WTC11 (cell line): Measurements from ENCODE around the gene PELI3. TPM values are rescaled to one million over a fixed set of nuclear protein-coding genes. Genes with fewer than 3 reads are reported as not detected.

Experiments
- ATAC-seq: fragments of 200-7000 bp; cut with Tn5 transposase; 2 replicates; pipeline ENCODE4 v1.10.0; 2021; ENCODE audit warnings: mild to moderate bottlenecking, moderate library complexity
- CTCF ChIA-PET: fragments of 300-600 bp; sonication (Branson Sonifier 250); formaldehyde crosslinking; loops from one replicate; lab custom pipeline; 2021; ENCODE audit warnings: antibody characterized with exemption; lab: Charles Lee
- POLR2A ChIA-PET: fragments of 350-600 bp; sonication (Branson Sonifier 250); formaldehyde crosslinking; loops from one replicate; lab custom pipeline; 2021; ENCODE audit warnings: antibody characterized with exemption; lab: Charles Lee
- DNase-seq: peaks from one replicate; pipeline ENCODE4 v3.0.0; 2021; ENCODE audit warnings: low spot score
- H3K27ac Mint-ChIP-seq: 2 replicates; pipeline ENCODE4 v1.8.0; 2021; ENCODE audit warnings: mixed read lengths
- H3K27me3 Mint-ChIP-seq: 2 replicates; pipeline ENCODE4 v1.8.0; 2021; ENCODE audit warnings: low read depth, mild to moderate bottlenecking, moderate library complexity, mixed read lengths
- H3K36me3 Mint-ChIP-seq: 2 replicates; pipeline ENCODE4 v1.8.0; 2021; ENCODE audit warnings: mixed read lengths
- H3K4me1 Mint-ChIP-seq: 2 replicates; pipeline ENCODE4 v1.8.0; 2022; ENCODE audit warnings: mixed read lengths
- H3K4me3 Mint-ChIP-seq: 2 replicates; pipeline ENCODE4 v1.8.0; 2021; ENCODE audit warnings: mild to moderate bottlenecking, moderate library complexity, mixed read lengths
- H3K9me3 Mint-ChIP-seq: 2 replicates; pipeline ENCODE4 v1.8.0; 2021; ENCODE audit warnings: mixed read lengths
- AFF4 ChIP-seq: sonication (generic); formaldehyde crosslinking; IDR thresholded peaks from 2 replicates; pipeline ENCODE4 v1.8.1; 2023; ENCODE audit warnings: mild to moderate bottlenecking, missing genetic modification reagents, borderline replicate concordance
- CBFB ChIP-seq: sonication (generic); formaldehyde crosslinking; IDR thresholded peaks from 2 replicates; pipeline ENCODE4 v1.8.1; 2022; ENCODE audit warnings: mild to moderate bottlenecking, low read depth, missing genetic modification reagents
- CREM ChIP-seq: sonication (generic); formaldehyde crosslinking; IDR thresholded peaks from 2 replicates; pipeline ENCODE4 v1.8.1; 2022; ENCODE audit warnings: mild to moderate bottlenecking, missing genetic modification reagents, moderate library complexity
- EMX1 ChIP-seq: fragments of 250-450 bp; sonication (Bioruptor Pico); IDR thresholded peaks from 2 replicates; pipeline ENCODE4 v1.8.0; 2021; ENCODE audit warnings: mild to moderate bottlenecking
- IRF2 ChIP-seq: sonication (generic); formaldehyde crosslinking; IDR thresholded peaks from 2 replicates; pipeline ENCODE4 v1.8.0; 2022; ENCODE audit warnings: low read depth, missing genetic modification reagents, borderline replicate concordance
- NR1H2 ChIP-seq: sonication (generic); formaldehyde crosslinking; IDR thresholded peaks from 2 replicates; pipeline ENCODE4 v1.9.0; 2021; ENCODE audit warnings: mild to moderate bottlenecking, moderate library complexity, missing genetic modification reagents
- SMAD4 ChIP-seq: sonication (generic); formaldehyde crosslinking; IDR thresholded peaks from 2 replicates; pipeline ENCODE4 v1.8.0; 2022; ENCODE audit warnings: mild to moderate bottlenecking, missing genetic modification reagents
- SP1 ChIP-seq: sonication (generic); formaldehyde crosslinking; conservative IDR thresholded peaks from 2 replicates; pipeline ENCODE4 v1.8.1; 2022; ENCODE audit warnings: missing genetic modification reagents
- TCF7 ChIP-seq: sonication (generic); formaldehyde crosslinking; IDR thresholded peaks from 2 replicates; pipeline ENCODE4 v1.8.0; 2022; ENCODE audit warnings: mild to moderate bottlenecking, low read depth, missing genetic modification reagents, moderate library complexity
- TEAD1 ChIP-seq: sonication (generic); formaldehyde crosslinking; IDR thresholded peaks from 2 replicates; pipeline ENCODE4 v1.8.0; 2022; ENCODE audit warnings: mild to moderate bottlenecking, missing genetic modification reagents
- ZNF138 ChIP-seq: sonication (generic); formaldehyde crosslinking; conservative IDR thresholded peaks from 2 replicates; pipeline ENCODE4 v1.8.1; 2022; ENCODE audit warnings: mild to moderate bottlenecking, moderate library complexity, missing genetic modification reagents
- ZNF219 ChIP-seq: sonication (generic); formaldehyde crosslinking; IDR thresholded peaks from 2 replicates; pipeline ENCODE4 v1.8.0; 2023; ENCODE audit warnings: missing genetic modification reagents, mild to moderate bottlenecking, borderline replicate concordance
- ZNF232 ChIP-seq: sonication (generic); formaldehyde crosslinking; IDR thresholded peaks from 2 replicates; pipeline ENCODE4 v1.8.0; 2022; ENCODE audit warnings: mild to moderate bottlenecking, missing genetic modification reagents
- ZNF416 ChIP-seq: fragments of 250-450 bp; sonication (Bioruptor Pico); IDR thresholded peaks from 2 replicates; pipeline ENCODE4 v1.9.0; 2021; ENCODE audit warnings: mild to moderate bottlenecking, inconsistent platforms
- total RNA-seq: library from RNA; stranded (reverse); gene quantifications from 3 replicates; pipeline ENCODE4 v1.2.3, GENCODE V29; 2021
- TF ChIP-seq, protein P1 (sequence below): sonication (generic); formaldehyde crosslinking; IDR thresholded peaks from 2 replicates; pipeline ENCODE4 v1.8.0; 2022; ENCODE audit warnings: missing genetic modification reagents
- TF ChIP-seq, protein P2 (sequence below): sonication (generic); formaldehyde crosslinking; IDR thresholded peaks from 2 replicates; pipeline ENCODE4 v1.8.1; 2022; ENCODE audit warnings: mild to moderate bottlenecking, missing genetic modification reagents, moderate library complexity, borderline replicate concordance
- TF ChIP-seq, protein P3 (sequence below): fragments of 250-450 bp; sonication (Bioruptor Pico); IDR thresholded peaks from 2 replicates; pipeline ENCODE4 v1.8.0; 2021; ENCODE audit warnings: mild to moderate bottlenecking
- TF ChIP-seq, protein P4 (sequence below): sonication (generic); formaldehyde crosslinking; IDR thresholded peaks from 2 replicates; pipeline ENCODE4 v1.8.0; 2022; ENCODE audit warnings: mild to moderate bottlenecking, missing genetic modification reagents

The PELI3 gene
- total RNA-seq, 1 experiment from 2014 or later = 7.8 TPM

GRCh38 chr11:66476173-66476840 lies 9.6 kb downstream of the PELI3 start:
- peaks cover 26% of the 10 kb centered on the region for H3K4me1 Mint-ChIP-seq
- TF ChIP-seq CBFB (CRISPR knock-in tag) (no peak), TCF7 (no peak), SMAD4 (no peak), ZNF219 (CRISPR knock-in tag) (no peak), ZNF416 (CRISPR knock-in tag) (no peak), TEAD1 (CRISPR knock-in tag) (no peak), EMX1 (CRISPR knock-in tag) (no peak), CREM (CRISPR knock-in tag) (no peak), NR1H2 (CRISPR knock-in tag) (no peak)
- TF ChIP-seq, protein P1, sequence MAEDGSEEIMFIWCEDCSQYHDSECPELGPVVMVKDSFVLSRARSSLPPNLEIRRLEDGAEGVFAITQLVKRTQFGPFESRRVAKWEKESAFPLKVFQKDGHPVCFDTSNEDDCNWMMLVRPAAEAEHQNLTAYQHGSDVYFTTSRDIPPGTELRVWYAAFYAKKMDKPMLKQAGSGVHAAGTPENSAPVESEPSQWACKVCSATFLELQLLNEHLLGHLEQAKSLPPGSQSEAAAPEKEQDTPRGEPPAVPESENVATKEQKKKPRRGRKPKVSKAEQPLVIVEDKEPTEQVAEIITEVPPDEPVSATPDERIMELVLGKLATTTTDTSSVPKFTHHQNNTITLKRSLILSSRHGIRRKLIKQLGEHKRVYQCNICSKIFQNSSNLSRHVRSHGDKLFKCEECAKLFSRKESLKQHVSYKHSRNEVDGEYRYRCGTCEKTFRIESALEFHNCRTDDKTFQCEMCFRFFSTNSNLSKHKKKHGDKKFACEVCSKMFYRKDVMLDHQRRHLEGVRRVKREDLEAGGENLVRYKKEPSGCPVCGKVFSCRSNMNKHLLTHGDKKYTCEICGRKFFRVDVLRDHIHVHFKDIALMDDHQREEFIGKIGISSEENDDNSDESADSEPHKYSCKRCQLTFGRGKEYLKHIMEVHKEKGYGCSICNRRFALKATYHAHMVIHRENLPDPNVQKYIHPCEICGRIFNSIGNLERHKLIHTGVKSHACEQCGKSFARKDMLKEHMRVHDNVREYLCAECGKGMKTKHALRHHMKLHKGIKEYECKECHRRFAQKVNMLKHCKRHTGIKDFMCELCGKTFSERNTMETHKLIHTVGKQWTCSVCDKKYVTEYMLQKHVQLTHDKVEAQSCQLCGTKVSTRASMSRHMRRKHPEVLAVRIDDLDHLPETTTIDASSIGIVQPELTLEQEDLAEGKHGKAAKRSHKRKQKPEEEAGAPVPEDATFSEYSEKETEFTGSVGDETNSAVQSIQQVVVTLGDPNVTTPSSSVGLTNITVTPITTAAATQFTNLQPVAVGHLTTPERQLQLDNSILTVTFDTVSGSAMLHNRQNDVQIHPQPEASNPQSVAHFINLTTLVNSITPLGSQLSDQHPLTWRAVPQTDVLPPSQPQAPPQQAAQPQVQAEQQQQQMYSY (CRISPR knock-in tag) = no peak
- TF ChIP-seq, protein P2, sequence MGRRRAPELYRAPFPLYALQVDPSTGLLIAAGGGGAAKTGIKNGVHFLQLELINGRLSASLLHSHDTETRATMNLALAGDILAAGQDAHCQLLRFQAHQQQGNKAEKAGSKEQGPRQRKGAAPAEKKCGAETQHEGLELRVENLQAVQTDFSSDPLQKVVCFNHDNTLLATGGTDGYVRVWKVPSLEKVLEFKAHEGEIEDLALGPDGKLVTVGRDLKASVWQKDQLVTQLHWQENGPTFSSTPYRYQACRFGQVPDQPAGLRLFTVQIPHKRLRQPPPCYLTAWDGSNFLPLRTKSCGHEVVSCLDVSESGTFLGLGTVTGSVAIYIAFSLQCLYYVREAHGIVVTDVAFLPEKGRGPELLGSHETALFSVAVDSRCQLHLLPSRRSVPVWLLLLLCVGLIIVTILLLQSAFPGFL (CRISPR knock-in tag) = no peak
- TF ChIP-seq, protein P3, sequence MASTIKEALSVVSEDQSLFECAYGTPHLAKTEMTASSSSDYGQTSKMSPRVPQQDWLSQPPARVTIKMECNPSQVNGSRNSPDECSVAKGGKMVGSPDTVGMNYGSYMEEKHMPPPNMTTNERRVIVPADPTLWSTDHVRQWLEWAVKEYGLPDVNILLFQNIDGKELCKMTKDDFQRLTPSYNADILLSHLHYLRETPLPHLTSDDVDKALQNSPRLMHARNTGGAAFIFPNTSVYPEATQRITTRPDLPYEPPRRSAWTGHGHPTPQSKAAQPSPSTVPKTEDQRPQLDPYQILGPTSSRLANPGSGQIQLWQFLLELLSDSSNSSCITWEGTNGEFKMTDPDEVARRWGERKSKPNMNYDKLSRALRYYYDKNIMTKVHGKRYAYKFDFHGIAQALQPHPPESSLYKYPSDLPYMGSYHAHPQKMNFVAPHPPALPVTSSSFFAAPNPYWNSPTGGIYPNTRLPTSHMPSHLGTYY = no peak
- TF ChIP-seq, all 79 proteins: peak for 0
- ChIA-PET CTCF (interaction anchor here (1.3 kb wide), 1 partner anchor 10 kb away, joined by 6 read pairs; the partner anchor contains the start of gene PELI3), POLR2A (interaction anchor here (0.6 kb wide), 1 partner anchor 13 kb away, joined by 5 read pairs; no protein-coding TSS in a partner anchor)
- Mint-ChIP-seq H3K4me3 (no peak overlapping the region), H3K27ac (peak overlapping the region; percentile 89), H3K27me3 (no peaks in the 10 kb centered on the region), H3K9me3 (no peaks in the 10 kb centered on the region), H3K36me3 (peaks cover 2% of the 10 kb centered on the region; the same call in 1 of the 2 replicates)
- DNase-seq = no peak
- ATAC-seq = no peak

DNA sequence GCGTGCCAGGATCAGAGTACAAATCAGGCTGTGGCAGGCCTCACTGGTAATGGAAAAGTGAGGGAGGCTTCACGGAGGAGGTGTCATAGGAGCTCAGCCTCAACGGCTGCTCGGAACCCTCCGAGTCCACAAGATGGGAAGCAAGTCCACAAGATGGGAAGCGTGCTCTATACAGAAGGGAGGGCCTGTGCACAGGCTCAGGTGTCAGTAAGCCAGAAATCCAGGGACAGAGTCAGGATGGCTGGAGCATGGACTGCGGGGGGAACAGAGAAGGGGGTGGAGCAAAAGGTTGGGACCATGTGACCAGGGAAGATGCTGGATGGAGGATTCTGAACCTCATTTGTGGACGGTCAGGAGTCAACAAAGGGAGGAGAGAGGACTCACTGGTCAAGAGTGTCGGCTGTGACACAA lies 10.1 kb downstream of the PELI3 start:
- Mint-ChIP-seq H3K27ac (peak overlapping the region; percentile 89), H3K27me3 (no peaks in the 10 kb centered on the region), H3K36me3 (peaks cover 2% of the 10 kb centered on the region; the same call in 1 of the 2 replicates), H3K4me1 (peaks cover 26% of the 10 kb centered on the region), H3K4me3 (no peak overlapping the region), H3K9me3 (no peaks in the 10 kb centered on the region)
- ChIA-PET POLR2A (interaction anchor here (0.6 kb wide), 1 partner anchor 13 kb away, joined by 5 read pairs; no protein-coding TSS in a partner anchor), CTCF (interaction anchor here (1.3 kb wide), 1 partner anchor 10 kb away, joined by 6 read pairs; the partner anchor contains the start of gene PELI3)
- ATAC-seq (peak; percentile 4), DNase-seq (peak; percentile 31)
- TF ChIP-seq AFF4 (no peak), SP1 (0 out of 2 replicates have a peak, but pooled peaks have one; percentile 27), ZNF138 (CRISPR knock-in tag) (no peak), IRF2 (no peak), ZNF232 (CRISPR knock-in tag) (no peak)
- TF ChIP-seq, protein P1 (CRISPR knock-in tag) = peak; percentile 98
- TF ChIP-seq, protein P4, sequence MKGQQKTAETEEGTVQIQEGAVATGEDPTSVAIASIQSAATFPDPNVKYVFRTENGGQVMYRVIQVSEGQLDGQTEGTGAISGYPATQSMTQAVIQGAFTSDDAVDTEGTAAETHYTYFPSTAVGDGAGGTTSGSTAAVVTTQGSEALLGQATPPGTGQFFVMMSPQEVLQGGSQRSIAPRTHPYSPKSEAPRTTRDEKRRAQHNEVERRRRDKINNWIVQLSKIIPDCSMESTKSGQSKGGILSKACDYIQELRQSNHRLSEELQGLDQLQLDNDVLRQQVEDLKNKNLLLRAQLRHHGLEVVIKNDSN (CRISPR knock-in tag) = peak; percentile 72
